Neural crest cell (in vitro differentiated cells): ENCODE data around the gene SLC35B3. TPM values are rescaled to one million over a fixed set of nuclear protein-coding genes. Genes with fewer than 3 reads are reported as not detected.
A peak's percentile ranks its signal among the peaks of the same experiment; 100 is the strongest.

Source experiments
- DNase-seq: peaks from one replicate; pipeline ENCODE4 v3.0.0; 2021; ENCODE audit warnings: low read depth, mixed read lengths, low spot score
- H3K27ac Mint-ChIP-seq: one replicate; pipeline ENCODE4 v1.8.0; 2021; ENCODE audit warnings: mild to moderate bottlenecking, mixed read lengths; ENCODE audit not compliant: unreplicated experiment
- H3K27me3 Mint-ChIP-seq: 2 replicates; pipeline ENCODE4 v1.8.0; 2021; ENCODE audit warnings: low read depth, mild to moderate bottlenecking, mixed read lengths
- H3K36me3 Mint-ChIP-seq: 2 replicates; pipeline ENCODE4 v1.8.0; 2021; ENCODE audit warnings: low read depth, mild to moderate bottlenecking, mixed read lengths
- H3K4me1 Mint-ChIP-seq: 2 replicates; pipeline ENCODE4 v1.8.0; 2021; ENCODE audit warnings: mixed read lengths
- H3K4me3 Mint-ChIP-seq: one replicate; pipeline ENCODE4 v1.8.0; 2021; ENCODE audit warnings: mild to moderate bottlenecking, mixed read lengths
- H3K9me3 Mint-ChIP-seq: 2 replicates; pipeline ENCODE4 v1.8.0; 2021; ENCODE audit warnings: mixed read lengths
- CTCF ChIP-seq: fragments of 200-600 bp; sonication (generic); conservative IDR thresholded peaks from 2 replicates; pipeline ENCODE4 v1.5.0; 2021; ENCODE audit warnings: antibody characterized with exemption, mild to moderate bottlenecking
- total RNA-seq: library from RNA; stranded (reverse); gene quantifications from 2 replicates; pipeline ENCODE4 v1.2.1, GENCODE V29; 2021

Gene SLC35B3
- total RNA-seq, 1 donor from 2014 or later: 13.9 TPM

- Mint-ChIP-seq H3K4me1 (peaks cover 8% of the 10 kb centered on the region), H3K9me3 (no peaks in the 10 kb centered on the region), H3K4me3 (no peak overlapping the region), H3K36me3 (no peaks in the 10 kb centered on the region), H3K27me3 (no peaks in the 10 kb centered on the region), H3K27ac (no peak overlapping the region)
- no peak for DNase-seq
- TF ChIP-seq CTCF: no peak
Measured at GRCh38 chr6:8391934-8392333, 43.4 kb downstream of the SLC35B3 start.

GRCh38 chr6:8389036-8389818, 46.1 kb downstream of the SLC35B3 start:
- H3K36me3 Mint-ChIP-seq: no peaks in the 10 kb centered on the region
- TF ChIP-seq CTCF: no peak
- peaks cover 8% of the 10 kb centered on the region for H3K4me1 Mint-ChIP-seq
- no peaks in the 10 kb centered on the region for H3K9me3 Mint-ChIP-seq
- no peak overlapping the region for H3K4me3 Mint-ChIP-seq
- no peak for DNase-seq
- no peaks in the 10 kb centered on the region for H3K27me3 Mint-ChIP-seq
- no peak overlapping the region for H3K27ac Mint-ChIP-seq

GRCh38 chr6:8387942-8388437, 47.4 kb downstream of the SLC35B3 start:
- H3K27ac Mint-ChIP-seq: no peak overlapping the region
- no peaks in the 10 kb centered on the region for H3K9me3 Mint-ChIP-seq
- no peak overlapping the region for H3K4me3 Mint-ChIP-seq

GRCh38 chr6:8383584-8383983, 51.8 kb downstream of the SLC35B3 start:
- DNase-seq: no peak
- Mint-ChIP-seq H3K36me3 (no peaks in the 10 kb centered on the region), H3K27ac (peak overlapping the region; percentile 16), H3K4me3 (no peak overlapping the region), H3K27me3 (no peaks in the 10 kb centered on the region), H3K9me3 (no peaks in the 10 kb centered on the region), H3K4me1 (peaks cover 3% of the 10 kb centered on the region)
- no peak for TF ChIP-seq CTCF

More at GRCh38 chr6:8387942-8388437, 47.4 kb downstream of the SLC35B3 start:
- Mint-ChIP-seq H3K36me3 (no peaks in the 10 kb centered on the region), H3K27me3 (no peaks in the 10 kb centered on the region), H3K4me1 (peaks cover 11% of the 10 kb centered on the region)
- no peak for DNase-seq
- TF ChIP-seq CTCF: no peak

- H3K9me3 Mint-ChIP-seq: no peaks in the 10 kb centered on the region
- DNase-seq: no peak
- peaks cover 3% of the 10 kb centered on the region for H3K4me1 Mint-ChIP-seq
- no peak overlapping the region for H3K4me3 Mint-ChIP-seq
- no peaks in the 10 kb centered on the region for H3K27me3 Mint-ChIP-seq
- TF ChIP-seq CTCF: no peak
- no peak overlapping the region for H3K27ac Mint-ChIP-seq
- no peaks in the 10 kb centered on the region for H3K36me3 Mint-ChIP-seq
Measured at GRCh38 chr6:8382434-8382833, 52.9 kb downstream of the SLC35B3 start.
